ENCODE data around the gene CSTPP1. TPM values are rescaled to one million over a fixed set of nuclear protein-coding genes. Genes with fewer than 3 reads are reported as not detected.

Gene CSTPP1
- total RNA-seq, 3 donors from 2014 or later (not counting 1 experiment from before 2014, with no cell fraction given), result 16.2 to 17.8 (median 16.9) TPM

- Histone ChIP-seq H3K27ac (ENCODE audit: low read length) (no peak overlapping the region), H3K4me3 (ENCODE audit: low read length) (no peak overlapping the region), H3K36me3 (ENCODE audit: control insufficient read depth, insufficient read depth, low read length) (no peaks in the 10 kb centered on the region), H3K27me3 (ENCODE audit: control insufficient read depth, insufficient read depth, low read length) (peaks cover 18% of the 10 kb centered on the region), H3K9me3 (ENCODE audit: control insufficient read depth, insufficient read depth, low read length) (no peaks in the 10 kb centered on the region), H3K4me1 (ENCODE audit: control insufficient read depth, insufficient read depth, low read length) (peaks cover 24% of the 10 kb centered on the region)
- DNase-seq (no peak), ATAC-seq (no peak)
- H3K27ac Mint-ChIP-seq, result no peak overlapping the region
- 83% methylated on average over 6 of the region's 6 CpGs for WGBS (ENCODE audit: insufficient coverage)
- no peaks in the 10 kb centered on the region for H3K36me3 Mint-ChIP-seq
- no peak for TF ChIP-seq CTCF (IDR thresholded peaks at IDR 0.05)
- H3K4me1 Mint-ChIP-seq, result peaks cover 9 to 16% of the 10 kb centered on the region in 2 donors
- no peak overlapping the region for H3K4me3 Mint-ChIP-seq
- peaks cover 0 to 7% of the 10 kb centered on the region in 2 donors for H3K27me3 Mint-ChIP-seq (ENCODE audit: low read depth in 2 of 2)
- intact Hi-C loops (cut with micrococcal nuclease), result no loop called here
- no peaks in the 10 kb centered on the region for H3K9me3 Mint-ChIP-seq
These were observed 244.7 kb downstream of the CSTPP1 start for GRCh38 chr11:47181271-47181670.

- DNase-seq, result no peak
- H3K9me3 Mint-ChIP-seq, result no peaks in the 10 kb centered on the region
- 98% methylated on average over 13 of the region's 17 CpGs for WGBS (ENCODE audit: insufficient coverage)
These were observed 245.8 kb downstream of the CSTPP1 start for GRCh38 chr11:47182380-47182779.

GRCh38 chr11:47183031-47183856 is 246.7 kb downstream of the CSTPP1 start:
- Mint-ChIP-seq H3K4me3 (peak overlapping the region; percentile 35), H3K27me3 (ENCODE audit: low read depth in 2 of 2) (peaks cover 0 to 7% of the 10 kb centered on the region in 2 donors), H3K9me3 (no peaks in the 10 kb centered on the region), H3K27ac (no peak overlapping the region), H3K4me1 (peaks cover 5 to 8% of the 10 kb centered on the region in 2 donors), H3K36me3 (no peaks in the 10 kb centered on the region)
- no peak for ATAC-seq
- Histone ChIP-seq H3K36me3 (ENCODE audit: control insufficient read depth, insufficient read depth, low read length) (no peaks in the 10 kb centered on the region), H3K4me3 (ENCODE audit: low read length) (no peak overlapping the region), H3K27ac (ENCODE audit: low read length) (no peak overlapping the region), H3K9me3 (ENCODE audit: control insufficient read depth, insufficient read depth, low read length) (no peaks in the 10 kb centered on the region), H3K27me3 (ENCODE audit: control insufficient read depth, insufficient read depth, low read length) (peaks cover 31% of the 10 kb centered on the region), H3K4me1 (ENCODE audit: control insufficient read depth, insufficient read depth, low read length) (peaks cover 22% of the 10 kb centered on the region)
- intact Hi-C loops (cut with micrococcal nuclease), result no loop called here
- no peak for TF ChIP-seq CTCF (IDR thresholded peaks at IDR 0.05)
- WGBS (ENCODE audit: insufficient coverage), result 92% methylated on average over 25 of the region's 25 CpGs
- DNase-seq, result no peak

More at GRCh38 chr11:47182380-47182779, 245.8 kb downstream of the CSTPP1 start:
- Mint-ChIP-seq H3K36me3 (no peaks in the 10 kb centered on the region), H3K4me1 (peaks cover 10 to 15% of the 10 kb centered on the region in 2 donors), H3K27ac (no peak overlapping the region), H3K4me3 (no peak overlapping the region), H3K27me3 (ENCODE audit: low read depth in 2 of 2) (peaks cover 0 to 7% of the 10 kb centered on the region in 2 donors)
- intact Hi-C loops (cut with micrococcal nuclease), result no loop called here
- Histone ChIP-seq H3K4me3 (ENCODE audit: low read length) (no peak overlapping the region), H3K27me3 (ENCODE audit: control insufficient read depth, insufficient read depth, low read length) (peaks cover 26% of the 10 kb centered on the region), H3K9me3 (ENCODE audit: control insufficient read depth, insufficient read depth, low read length) (no peaks in the 10 kb centered on the region), H3K36me3 (ENCODE audit: control insufficient read depth, insufficient read depth, low read length) (no peaks in the 10 kb centered on the region), H3K27ac (ENCODE audit: low read length) (no peak overlapping the region), H3K4me1 (ENCODE audit: control insufficient read depth, insufficient read depth, low read length) (peaks cover 29% of the 10 kb centered on the region)
- ATAC-seq, result no peak
- TF ChIP-seq CTCF (IDR thresholded peaks at IDR 0.05), result no peak
